Measurements from ENCODE around the gene RELB. TPM values are rescaled to one million over a fixed set of nuclear protein-coding genes. Genes with fewer than 3 reads are reported as not detected.

The RELB gene
- total RNA-seq, 1 donor from 2014 or later: 4.2 TPM

DNA sequence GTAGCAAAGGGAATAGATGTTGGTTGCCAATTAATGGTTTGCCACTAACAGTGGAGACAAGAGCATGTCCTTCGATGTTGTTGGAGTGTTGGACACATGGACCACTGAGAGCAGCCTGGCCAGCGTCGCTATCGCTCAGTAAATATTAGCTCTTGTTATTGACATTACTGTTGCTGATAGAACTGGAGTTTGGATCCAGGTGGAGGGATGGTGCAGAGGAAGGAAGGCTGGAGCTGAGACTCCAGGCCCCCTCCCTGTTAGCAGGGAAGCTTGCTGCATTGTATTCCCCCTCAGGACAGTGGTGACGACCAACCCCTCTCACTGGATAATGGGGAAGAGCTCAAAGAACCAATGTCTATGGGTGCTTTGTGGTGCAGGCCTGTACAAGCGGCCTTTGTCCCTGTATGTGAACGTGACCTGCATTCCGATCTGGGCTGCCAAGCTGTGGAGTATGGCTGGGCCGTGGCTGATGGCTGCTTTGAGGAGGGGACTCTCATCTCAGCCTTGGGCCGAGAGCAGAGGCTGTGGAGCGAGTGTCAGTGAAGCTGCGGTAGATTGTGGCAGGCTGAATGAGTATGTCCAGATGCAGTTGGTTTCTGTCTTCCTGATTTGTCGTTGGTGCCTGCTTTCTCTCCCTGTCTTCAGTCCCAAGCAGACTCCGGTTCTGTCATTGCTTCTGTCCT lies 44.5 kb downstream of the RELB start:
- intact Hi-C loops (cut with DNase I): no loop called here
- DNase-seq (ENCODE audit: missing footprints) (no peak), ATAC-seq (peak; percentile 51)

DNA sequence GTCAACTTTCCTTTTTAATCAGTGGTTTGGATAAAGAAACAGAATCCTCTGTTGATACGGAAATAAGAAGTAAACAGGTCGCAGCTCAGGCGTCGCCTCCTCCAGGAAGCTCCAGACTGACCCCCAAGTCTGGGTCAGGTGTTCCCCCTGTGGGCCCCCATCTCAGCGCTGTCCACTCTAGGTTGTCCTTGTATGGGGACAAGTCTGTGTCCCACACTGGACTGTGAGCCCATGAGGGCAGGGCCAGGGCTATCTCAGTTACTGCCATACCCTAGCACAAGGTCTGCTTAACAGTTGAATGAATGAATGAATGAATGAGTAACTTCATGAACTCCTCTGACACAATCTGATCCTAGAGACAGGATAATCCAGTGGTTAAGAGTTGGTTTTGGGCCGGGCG lies 45.1 kb downstream of the RELB start:
- intact Hi-C loops (cut with DNase I): no loop called here
- no peak for ATAC-seq

GRCh38 chr19:45047188-45047797 lies 46.0 kb downstream of the RELB start:
- intact Hi-C loops (cut with DNase I): no loop called here
- ATAC-seq (no peak), DNase-seq (ENCODE audit: missing footprints) (no peak)

More for the DNA sequence above, 45.1 kb downstream of the RELB start:
- no peak for DNase-seq (ENCODE audit: missing footprints)

GRCh38 chr19:45049073-45049736 lies 47.9 kb downstream of the RELB start:
- peak; percentile 89 for ATAC-seq
- DNase-seq (ENCODE audit: missing footprints): no peak
- intact Hi-C loops (cut with DNase I): no loop called here

DNA sequence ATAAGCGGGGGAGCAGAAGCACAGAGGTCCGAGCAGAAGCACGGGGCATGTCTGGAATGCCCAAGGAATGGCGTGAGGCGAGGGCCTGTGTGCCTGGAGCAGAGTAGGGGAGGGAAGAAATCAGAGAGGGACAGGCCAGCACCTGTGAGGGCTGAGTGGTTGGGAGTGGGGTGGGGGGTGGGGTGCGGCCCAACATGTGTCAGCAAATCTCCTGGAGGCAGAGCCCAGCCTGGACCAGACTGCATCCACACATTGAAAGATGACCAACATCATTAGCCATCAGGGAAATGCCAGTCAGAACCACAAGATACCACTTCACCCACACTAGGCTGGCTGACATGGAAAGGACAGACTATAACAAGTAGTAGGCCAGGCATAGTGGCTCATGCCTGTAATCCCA lies 48.8 kb downstream of the RELB start:
- intact Hi-C loops (cut with DNase I): no loop called here
- ATAC-seq (no peak), DNase-seq (ENCODE audit: missing footprints) (no peak)

- DNase-seq (ENCODE audit: missing footprints) (no peak), ATAC-seq (no peak)
- intact Hi-C loops (cut with DNase I): no loop called here
Measured at GRCh38 chr19:45051929-45052579, 50.8 kb downstream of the RELB start.

GRCh38 chr19:45056831-45057230 lies 55.6 kb downstream of the RELB start:
- intact Hi-C loops (cut with DNase I): no loop called here
- no peak for ATAC-seq
- DNase-seq (ENCODE audit: missing footprints): no peak

GRCh38 chr19:45057444-45057843 lies 56.2 kb downstream of the RELB start:
- intact Hi-C loops (cut with DNase I): no loop called here
- no peak for ATAC-seq

GRCh38 chr19:45058622-45059159 lies 57.4 kb downstream of the RELB start:
- ATAC-seq: no peak
- no peak for DNase-seq (ENCODE audit: missing footprints)
- intact Hi-C loops (cut with DNase I): no loop called here

More at GRCh38 chr19:45057444-45057843, 56.2 kb downstream of the RELB start:
- DNase-seq (ENCODE audit: missing footprints): no peak

- intact Hi-C loops (cut with DNase I): no loop called here
- DNase-seq (ENCODE audit: missing footprints) (no peak), ATAC-seq (peak; percentile 43)
Measured at GRCh38 chr19:45059258-45059965, 58.1 kb downstream of the RELB start.

DNA sequence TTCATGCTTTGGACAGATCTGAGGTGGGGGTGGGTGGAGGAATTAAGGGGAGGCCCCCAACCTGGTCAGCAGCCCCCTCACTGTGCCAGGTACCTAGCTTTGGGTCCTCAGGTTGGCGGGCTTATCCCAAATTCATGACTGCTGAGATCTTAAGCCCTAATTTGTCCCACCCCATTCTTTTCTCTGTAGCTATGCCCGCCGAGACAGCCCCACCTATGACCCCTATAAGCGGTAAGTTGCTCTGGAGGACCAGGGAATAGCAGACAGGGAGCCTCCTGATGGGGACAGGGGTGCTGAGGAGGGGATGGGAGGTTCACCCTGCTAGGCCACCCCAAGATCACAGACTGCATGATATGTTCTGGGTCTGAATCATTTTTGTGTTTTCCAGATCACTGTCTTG lies 60.7 kb downstream of the RELB start:
- intact Hi-C loops (cut with DNase I): no loop called here
- no peak for ATAC-seq
- DNase-seq (ENCODE audit: missing footprints): no peak

- DNase-seq (ENCODE audit: missing footprints) (no peak), ATAC-seq (no peak)
- intact Hi-C loops (cut with DNase I): no loop called here
Measured at GRCh38 chr19:45063851-45064801, 62.9 kb downstream of the RELB start.

- intact Hi-C loops (cut with DNase I): no loop called here
- ATAC-seq (no peak), DNase-seq (ENCODE audit: missing footprints) (no peak)
Measured at GRCh38 chr19:45066921-45067661, 65.8 kb downstream of the RELB start.

GRCh38 chr19:45068041-45068440 lies 66.8 kb downstream of the RELB start:
- intact Hi-C loops (cut with DNase I): no loop called here
- DNase-seq (ENCODE audit: missing footprints): no peak
- ATAC-seq: no peak

DNA sequence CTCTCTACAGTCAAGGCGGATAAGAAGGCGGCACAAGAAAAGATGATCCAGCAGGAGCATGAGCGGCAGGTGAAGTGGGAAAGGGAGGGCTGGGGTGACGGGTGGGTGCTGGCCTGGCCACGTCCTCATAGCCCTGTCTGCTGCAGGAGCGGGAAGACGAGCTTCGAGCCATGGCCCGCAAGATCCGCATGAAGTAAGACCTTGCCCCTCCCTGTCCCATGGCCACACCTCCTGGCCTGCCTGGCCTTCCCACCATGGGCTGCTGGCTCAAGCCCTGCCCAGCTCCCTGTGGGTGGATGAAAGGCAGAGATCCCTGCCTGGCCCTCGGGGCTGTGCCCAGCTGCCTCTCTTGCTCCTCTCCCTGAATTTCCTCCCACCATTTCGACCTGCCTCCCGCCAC lies 67.8 kb downstream of the RELB start:
- no peak for ATAC-seq
- DNase-seq (ENCODE audit: missing footprints): no peak
- intact Hi-C loops (cut with DNase I): no loop called here

DNA sequence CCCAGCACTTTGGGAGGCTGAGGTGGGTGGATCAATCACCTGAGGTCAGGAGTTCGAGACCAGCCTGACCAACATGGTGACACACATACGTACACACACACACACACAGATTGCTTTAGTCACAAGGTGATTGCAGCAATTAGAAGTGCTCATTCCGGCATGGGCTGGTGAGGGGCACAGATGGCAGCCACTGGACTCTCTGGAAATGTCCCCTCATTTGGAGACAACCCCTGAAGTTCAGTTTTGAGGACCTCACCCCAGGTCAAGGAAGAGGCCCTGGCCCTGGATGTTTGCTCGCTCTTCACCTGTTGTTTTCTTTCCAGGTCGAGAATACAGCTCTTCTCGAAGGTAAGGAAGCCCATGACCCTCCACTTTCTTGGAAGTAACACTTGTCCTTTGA lies 69.0 kb downstream of the RELB start:
- intact Hi-C loops (cut with DNase I): no loop called here
- ATAC-seq (no peak), DNase-seq (ENCODE audit: missing footprints) (no peak)

DNA sequence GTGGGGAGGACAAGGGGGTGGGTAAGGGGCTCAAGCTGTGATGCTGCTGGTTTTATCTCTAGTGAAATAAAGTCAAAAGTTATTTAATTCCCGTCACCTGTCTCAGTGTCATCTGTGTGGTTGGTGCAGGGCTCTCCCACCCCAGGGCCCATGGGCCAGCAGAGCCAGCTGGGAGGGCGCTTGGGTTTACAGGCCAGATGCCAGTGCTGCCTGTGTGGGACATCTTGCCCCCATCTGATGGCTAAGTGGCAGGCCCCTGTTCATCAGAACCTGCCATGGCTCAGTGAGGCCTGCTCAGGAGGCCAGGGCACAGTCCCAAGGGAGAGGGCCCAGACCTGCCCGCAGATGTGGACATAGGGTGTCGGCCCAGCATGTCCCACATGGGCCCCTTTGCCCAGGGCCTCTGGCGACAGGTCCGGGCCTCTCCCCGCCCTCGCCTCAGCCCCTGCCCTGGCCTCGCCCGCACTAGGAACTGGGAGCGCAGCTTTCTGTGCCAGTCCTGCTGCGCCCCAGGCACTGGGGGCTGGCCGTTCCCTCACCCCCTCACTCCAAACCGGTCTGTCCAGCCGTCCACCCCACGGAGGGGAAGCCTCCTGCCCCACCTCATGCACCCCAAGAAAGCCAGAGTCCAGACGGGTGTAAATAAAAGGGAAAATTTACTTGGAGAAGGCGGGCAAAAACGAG lies 69.7 kb downstream of the RELB start:
- no peak for ATAC-seq
- no peak for DNase-seq (ENCODE audit: missing footprints)
- intact Hi-C loops (cut with DNase I): no loop called here
